ENCODE measurements around the gene ACVR1.
"Not testable (repeated sequence)": the region's sequence is repeated elsewhere in the genome, so short reads cannot be mapped to it uniquely, and the experiment has no call there.

The ACVR1 gene

GRCh38 chr2:157751462-157752058, 124.6 kb downstream of the ACVR1 start:
- DNase-seq (ENCODE audit: low read depth) = peak; percentile 11

DNA sequence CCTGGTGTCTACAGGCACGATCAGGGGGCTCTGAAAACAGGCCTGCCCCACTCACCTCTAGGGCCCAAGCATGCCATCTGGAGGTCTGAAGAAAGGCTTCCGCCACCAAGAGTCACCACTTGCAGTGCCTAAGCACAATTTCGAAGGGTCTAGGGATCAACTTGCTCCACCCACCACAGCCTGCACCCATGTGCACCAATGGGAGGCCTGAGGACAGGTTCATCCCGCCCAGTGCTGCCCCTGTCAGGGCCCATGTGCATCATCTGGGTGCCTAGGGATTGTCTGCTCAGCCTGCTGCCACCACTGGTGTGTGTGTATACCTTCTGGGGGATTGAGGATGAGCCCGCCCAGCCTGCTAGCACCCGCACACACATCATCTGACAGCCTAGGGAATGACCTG, 126.4 kb downstream of the ACVR1 start:
- no peak for DNase-seq (ENCODE audit: low read depth)

GRCh38 chr2:157748371-157749142, 127.6 kb downstream of the ACVR1 start:
- no peak for DNase-seq (ENCODE audit: low read depth)

GRCh38 chr2:157747695-157748370, 128.3 kb downstream of the ACVR1 start:
- no peak for DNase-seq (ENCODE audit: low read depth)

DNA sequence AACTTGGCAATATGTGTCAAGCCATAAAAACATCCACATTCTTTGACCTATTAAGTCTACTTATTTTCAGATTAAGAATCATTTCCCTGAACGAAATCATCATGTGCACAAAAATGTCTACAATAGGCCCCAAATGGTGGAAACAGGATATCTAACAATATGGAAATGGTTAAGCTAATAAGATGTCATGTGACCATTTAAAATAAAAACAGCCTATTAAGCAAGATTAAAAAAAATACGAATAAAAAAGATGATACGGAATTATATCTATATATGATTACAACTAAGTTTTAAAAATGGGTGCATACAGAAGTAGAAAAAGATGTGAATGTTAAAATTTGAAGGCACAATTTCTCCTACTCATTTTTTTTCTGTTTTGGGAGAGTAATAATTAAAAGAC, 128.8 kb downstream of the ACVR1 start:
- DNase-seq (ENCODE audit: low read depth) = no peak

DNA sequence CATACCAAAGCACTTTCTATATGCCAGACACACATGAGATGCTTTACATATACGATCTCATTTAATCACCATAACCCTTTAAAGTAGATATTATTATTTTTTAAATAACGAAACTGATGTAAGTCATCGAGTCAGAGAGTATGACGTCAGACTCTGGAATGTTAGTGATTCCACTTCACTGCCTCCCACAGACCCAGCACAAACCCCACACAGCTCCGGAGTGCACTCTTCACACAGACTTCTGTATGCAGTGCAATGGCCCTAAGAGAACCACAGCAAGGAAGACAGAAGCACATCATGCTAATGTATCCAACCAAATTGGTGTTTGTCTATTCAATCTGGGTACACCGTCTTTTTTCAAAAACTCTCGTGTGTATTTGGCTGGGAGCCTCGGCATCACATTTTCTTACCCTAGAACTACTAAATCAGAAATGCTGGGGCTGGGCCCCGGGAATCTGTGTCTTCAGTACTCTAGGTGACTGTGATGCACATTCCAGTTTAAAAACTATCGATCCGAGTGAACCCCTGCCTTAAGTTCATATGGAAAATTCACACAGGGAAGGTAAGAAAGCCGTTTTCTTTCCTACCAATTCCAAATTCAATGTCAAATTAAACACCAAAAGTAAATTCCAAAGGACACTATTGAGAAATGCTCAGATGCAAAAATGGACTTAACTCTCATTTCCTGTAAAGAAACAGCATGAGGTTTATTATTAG, 129.7 kb downstream of the ACVR1 start:
- no peak for DNase-seq (ENCODE audit: low read depth)

- no peak for DNase-seq (ENCODE audit: low read depth)
These were observed 131.5 kb downstream of the ACVR1 start for GRCh38 chr2:157744571-157745076.

- DNase-seq (ENCODE audit: low read depth) = no peak
These were observed 133.1 kb downstream of the ACVR1 start for GRCh38 chr2:157743051-157743450.

GRCh38 chr2:157741819-157742484, 134.2 kb downstream of the ACVR1 start:
- no peak for DNase-seq (ENCODE audit: low read depth)

- no peak for DNase-seq (ENCODE audit: low read depth)
These were observed 138.5 kb downstream of the ACVR1 start for GRCh38 chr2:157737656-157738055.

- DNase-seq (ENCODE audit: low read depth) = no peak
These were observed 140.6 kb downstream of the ACVR1 start for GRCh38 chr2:157735532-157735931.

DNA sequence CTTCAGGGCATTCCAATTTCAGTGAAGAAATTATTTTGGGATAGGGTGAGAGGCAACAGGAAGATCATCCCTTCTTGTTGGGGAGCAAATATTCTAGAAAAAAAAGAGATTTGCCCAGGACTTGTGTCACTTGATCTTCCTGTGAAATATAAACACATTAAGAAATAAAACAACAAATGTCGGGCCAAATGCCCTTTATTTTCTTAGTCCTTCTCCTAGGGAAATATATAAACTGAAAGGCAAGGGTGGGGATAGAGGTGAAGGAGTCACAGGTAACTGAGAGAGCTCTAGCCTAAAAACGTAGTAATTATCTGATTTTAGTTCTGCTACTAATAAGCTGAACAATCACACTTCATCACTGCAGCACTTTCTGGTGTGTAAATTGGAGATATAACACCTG, 142.9 kb downstream of the ACVR1 start:
- no peak for DNase-seq (ENCODE audit: low read depth)

GRCh38 chr2:157732596-157732995, 143.5 kb downstream of the ACVR1 start:
- no peak for DNase-seq (ENCODE audit: low read depth)

DNA sequence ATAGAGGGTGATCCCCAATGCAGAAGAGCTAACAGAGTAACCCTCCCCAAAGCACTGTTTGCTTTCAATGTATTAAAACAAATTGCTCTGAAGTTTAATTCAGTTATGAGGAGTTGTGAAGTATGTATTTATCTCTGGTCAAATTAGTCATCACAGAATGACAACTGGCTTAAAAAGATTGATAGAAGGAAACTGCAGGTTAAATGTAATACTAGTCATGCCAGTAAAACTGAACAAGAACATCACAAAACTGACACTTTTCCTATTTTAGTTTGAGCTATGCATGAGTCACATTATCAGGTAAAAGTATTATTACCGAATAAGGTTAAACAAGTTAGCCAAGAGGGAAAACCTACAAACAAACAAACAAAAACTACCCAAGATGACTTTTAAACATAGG, 148.4 kb downstream of the ACVR1 start:
- no peak for DNase-seq (ENCODE audit: low read depth)

DNA sequence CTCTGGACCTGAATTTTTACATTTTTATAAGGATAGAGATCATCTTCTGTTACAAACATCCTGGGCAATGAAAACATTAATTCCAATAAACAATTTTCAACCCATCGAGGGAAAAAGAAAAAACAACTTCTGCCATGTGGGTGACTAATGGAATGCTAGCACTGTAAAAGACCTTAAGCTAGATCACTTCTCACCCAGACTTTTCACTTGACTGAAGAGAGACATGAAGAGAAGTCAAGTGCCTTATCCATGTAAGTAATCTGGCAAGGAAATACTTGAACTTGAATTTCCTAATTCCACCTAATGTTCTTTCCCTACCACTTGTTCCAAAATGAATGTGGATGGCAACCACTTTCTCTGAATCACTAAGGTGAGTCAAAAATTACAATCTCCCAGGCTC, 149.2 kb downstream of the ACVR1 start:
- no peak for DNase-seq (ENCODE audit: low read depth)

DNA sequence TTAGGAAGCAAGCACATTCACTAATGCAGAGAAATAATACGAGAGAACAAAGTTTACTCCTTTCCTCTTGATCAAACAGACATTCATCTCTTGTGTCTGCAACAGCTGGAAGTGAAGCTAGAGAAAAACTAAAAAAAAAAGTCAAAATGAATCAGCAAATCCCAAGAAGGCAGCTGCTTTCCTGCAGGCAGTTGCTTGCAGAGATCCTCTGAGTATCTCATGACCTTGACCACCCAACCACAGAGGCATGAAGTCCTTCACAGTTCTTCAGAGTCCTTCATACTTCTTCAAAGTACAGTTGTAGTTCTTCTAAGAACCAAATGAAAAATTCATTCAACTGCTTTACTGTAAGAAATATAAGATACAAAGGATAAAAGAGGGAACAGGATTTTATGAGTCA, 150.3 kb downstream of the ACVR1 start:
- DNase-seq (ENCODE audit: low read depth) = no peak

DNA sequence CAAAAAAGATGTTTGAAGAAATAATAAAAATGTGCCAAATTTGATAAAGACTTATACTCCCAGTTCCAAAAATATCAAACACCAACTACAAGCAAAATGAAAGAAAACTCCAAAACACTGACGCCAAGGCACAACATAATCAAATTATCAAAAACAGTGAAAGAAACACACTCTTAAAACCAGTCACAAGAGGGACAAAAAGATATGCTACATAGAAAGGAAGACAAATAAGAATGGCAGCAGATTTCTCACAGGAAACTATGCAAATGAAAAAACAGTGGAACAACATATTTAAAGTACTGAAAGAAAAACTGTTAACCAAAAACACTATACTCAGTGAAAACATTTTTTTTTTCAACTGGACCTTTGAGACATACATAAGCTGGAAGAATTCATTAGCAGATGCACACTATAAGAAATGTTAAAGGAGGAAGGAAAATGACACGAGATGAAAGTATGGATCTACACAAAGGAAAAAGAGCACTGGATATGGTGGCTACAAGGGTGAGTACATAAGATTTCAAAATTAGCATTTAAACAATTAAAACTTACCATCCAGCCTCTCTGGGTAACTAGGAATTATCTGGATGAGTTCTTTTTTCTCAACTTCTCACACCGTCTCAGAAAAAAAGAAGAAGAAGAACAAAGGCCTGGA, 153.4 kb downstream of the ACVR1 start:
- DNase-seq (ENCODE audit: low read depth) = no peak

GRCh38 chr2:157720504-157720903, 155.6 kb downstream of the ACVR1 start:
- no peak for DNase-seq (ENCODE audit: low read depth)

DNA sequence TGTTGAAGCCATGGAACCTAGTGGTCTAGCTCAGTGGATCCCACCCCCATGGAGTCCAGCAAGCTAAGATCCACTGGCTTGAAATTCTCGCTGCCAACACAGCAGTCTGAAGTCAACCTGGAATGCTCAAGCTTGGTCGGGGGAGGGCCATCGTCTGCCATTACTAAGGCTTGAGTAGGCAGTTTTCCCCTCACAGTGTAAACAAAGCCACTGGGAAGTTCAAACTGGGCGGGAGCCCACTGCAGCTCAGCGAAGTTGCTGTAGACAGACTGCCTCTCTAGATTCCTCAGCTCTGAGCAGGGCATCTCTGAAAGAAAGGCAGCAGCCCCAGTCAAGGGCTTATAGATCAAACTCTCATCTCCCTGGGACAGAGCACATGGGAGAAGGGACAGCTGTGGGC, 171.5 kb downstream of the ACVR1 start:
- not testable (repeated sequence) for DNase-seq (ENCODE audit: low read depth)

DNA sequence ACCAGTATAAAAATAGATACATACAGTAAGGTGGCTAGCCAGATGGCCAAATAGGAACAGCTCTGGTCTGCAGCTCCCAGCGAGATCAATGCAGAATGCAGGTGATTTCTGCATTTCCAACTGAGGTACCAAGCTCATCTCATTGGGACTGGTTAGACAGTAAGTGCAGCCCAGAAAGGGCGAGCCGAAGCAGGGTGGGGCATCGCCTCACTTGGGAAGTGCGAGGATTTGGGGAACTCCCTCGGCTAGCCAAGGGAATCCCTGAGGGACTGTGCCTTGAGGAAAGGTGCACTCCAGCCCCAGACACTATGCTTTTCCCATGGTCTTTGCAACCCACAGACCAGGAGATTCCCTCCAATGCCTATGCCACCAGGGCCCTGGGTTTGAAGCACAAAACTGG, 172.0 kb downstream of the ACVR1 start:
- not testable (repeated sequence) for DNase-seq (ENCODE audit: low read depth)

DNA sequence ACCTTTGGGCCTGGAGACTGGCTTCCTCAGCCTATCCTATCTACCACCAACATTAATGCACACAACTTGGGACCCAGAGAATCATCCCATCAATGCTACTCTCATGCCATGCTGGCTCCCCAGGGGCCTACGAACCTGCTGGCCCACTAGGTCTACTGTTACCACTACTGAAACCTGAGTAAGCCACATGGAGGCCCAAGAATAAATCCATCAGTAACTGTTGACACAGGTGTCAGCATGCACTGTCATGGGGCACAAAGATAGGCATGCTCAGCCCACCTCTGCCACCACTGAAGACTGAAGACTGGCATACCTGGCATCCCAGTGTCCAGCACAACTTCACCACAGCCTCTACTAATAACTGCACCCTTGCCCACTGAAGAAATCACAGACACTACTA, 176.3 kb downstream of the ACVR1 start:
- no peak for DNase-seq (ENCODE audit: low read depth)

All from activated T-cell treated with anti-CD3 and anti-CD28 coated beads for 24 hours (primary cell).